ENCODE measurements around the gene HDAC10. TPM values are rescaled to one million over a fixed set of nuclear protein-coding genes. Genes with fewer than 3 reads are reported as not detected.
A peak's percentile ranks its signal among the peaks of the same experiment; 100 is the strongest.

HDAC10 gene
- total RNA-seq, 1 experiment from 2014 or later, result 45.0 TPM

DNA sequence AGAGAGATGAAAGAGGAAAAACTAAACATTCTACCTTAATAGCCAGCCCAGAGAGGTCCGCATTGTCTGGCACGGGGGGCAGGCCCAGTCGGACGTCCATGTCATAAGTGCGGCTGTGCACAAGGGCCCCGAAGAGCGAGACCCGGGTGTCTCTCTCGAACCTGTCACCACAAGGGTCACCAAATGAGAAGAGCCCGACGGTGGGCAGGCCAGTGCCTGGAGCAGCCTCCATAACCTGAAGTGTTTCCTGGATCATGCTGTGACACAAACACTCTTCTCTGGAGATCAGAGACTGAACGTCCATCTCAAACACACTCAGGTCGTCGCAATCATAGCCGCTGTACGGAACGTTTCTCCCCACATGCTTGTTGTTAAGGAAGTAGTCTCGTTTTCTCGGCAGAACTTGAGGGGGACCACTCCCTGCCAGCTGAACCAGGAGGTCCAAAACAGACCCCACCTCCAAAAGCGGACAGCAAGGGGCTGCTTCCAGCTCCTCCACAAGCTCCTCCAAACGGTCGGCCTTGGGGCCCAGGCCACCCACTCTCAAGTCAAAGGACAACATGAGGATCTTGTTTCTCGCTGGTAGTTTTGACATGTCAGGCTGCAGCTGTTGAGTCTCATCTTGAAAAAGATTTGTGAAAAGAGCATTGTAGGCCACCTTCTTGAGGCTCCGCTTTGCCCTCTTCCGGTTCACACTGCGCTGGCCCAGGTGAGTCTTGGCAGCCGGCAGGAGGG, 7.2 kb downstream of the HDAC10 start:
- Histone ChIP-seq H3K27me3 (ENCODE audit: insufficient read depth, low read length) (no peaks in the 10 kb centered on the region), H2AK5ac (ENCODE audit: insufficient read length, low read length) (no peak overlapping the region), H4K5ac (ENCODE audit: insufficient read length, low read depth, low read length) (no peak overlapping the region), H3T11ph (ENCODE audit: low read length) (no peak overlapping the region), H3K9ac (ENCODE audit: extremely low read depth, insufficient read length, low read length) (peak overlapping the region; percentile 56), H3K27ac (ENCODE audit: insufficient read length, low read depth, low read length) (no peak overlapping the region), H2AFZ (ENCODE audit: low read length) (no peak overlapping the region), H4K20me1 (ENCODE audit: control insufficient read depth, insufficient read depth, insufficient read length) (no peaks in the 10 kb centered on the region), H3K4me1 (ENCODE audit: insufficient read depth, low read length) (no peaks in the 10 kb centered on the region; the same call in 1 of the 2 replicates), H2BK12ac (ENCODE audit: insufficient read length, low read depth, low read length) (no peak overlapping the region), H3K79me1 (ENCODE audit: insufficient read depth, low read depth, low read length, poor library complexity, severe bottlenecking) (no peaks in the 10 kb centered on the region), H3K18ac (ENCODE audit: insufficient read length, low read depth, low read length) (no peak overlapping the region), H3K9me3 (ENCODE audit: control insufficient read depth, low read depth, low read length) (no peaks in the 10 kb centered on the region), H3K4me2 (ENCODE audit: insufficient read depth, insufficient read length, low read length) (peak overlapping the region; percentile 92), H2BK15ac (ENCODE audit: low read depth, low read length) (no peak overlapping the region), H4K8ac (replicated peaks; ENCODE audit: insufficient read length, low read depth, low read length) (no peak overlapping the region), H2BK5ac (ENCODE audit: insufficient read length, low read length) (no peak overlapping the region), H2BK20ac (ENCODE audit: low read depth, low read length, poor library complexity, severe bottlenecking) (no peak overlapping the region), H3K23me2 (ENCODE audit: insufficient read length, low read depth, low read length, poor library complexity, severe bottlenecking) (peaks cover 20% of the 10 kb centered on the region), H3K79me2 (ENCODE audit: insufficient read depth, low read length) (peaks cover 6% of the 10 kb centered on the region; the same call in 1 of the 2 replicates), H3K56ac (ENCODE audit: insufficient read length, low read depth, low read length) (no peak overlapping the region), H3K23ac (ENCODE audit: insufficient read length, low read depth, low read length) (no peak overlapping the region), H4K91ac (ENCODE audit: insufficient read length, low read depth, low read length) (no peak overlapping the region), H3K14ac (ENCODE audit: insufficient read depth, low read length) (no peak overlapping the region), H2BK120ac (ENCODE audit: low read depth, low read length, poor library complexity, severe bottlenecking) (no peak overlapping the region), H3K4ac (ENCODE audit: low read depth, low read length) (no peak overlapping the region)
- WGBS (ENCODE audit: extremely low coverage, insufficient read length, low lambda C conversion rate), result no CpG with 5 or more reads among the region's 27 CpGs
- no peak for DNase-seq
- H3K4me3 Mint-ChIP-seq, result peak overlapping the region; percentile 96 to 98
- peaks cover 22 to 35% of the 10 kb centered on the region in 2 experiments for H3K4me1 Mint-ChIP-seq
- H3K36me3 Mint-ChIP-seq (ENCODE audit: insufficient read depth in 1 of 3, low read depth in 3 of 3), result peaks cover 2 to 25% (median 14%) of the 10 kb centered on the region in 3 experiments; a peak in 6 of 7 replicates
- no peaks in the 10 kb centered on the region for H3K9me3 Mint-ChIP-seq
- TF ChIP-seq, protein P1, sequence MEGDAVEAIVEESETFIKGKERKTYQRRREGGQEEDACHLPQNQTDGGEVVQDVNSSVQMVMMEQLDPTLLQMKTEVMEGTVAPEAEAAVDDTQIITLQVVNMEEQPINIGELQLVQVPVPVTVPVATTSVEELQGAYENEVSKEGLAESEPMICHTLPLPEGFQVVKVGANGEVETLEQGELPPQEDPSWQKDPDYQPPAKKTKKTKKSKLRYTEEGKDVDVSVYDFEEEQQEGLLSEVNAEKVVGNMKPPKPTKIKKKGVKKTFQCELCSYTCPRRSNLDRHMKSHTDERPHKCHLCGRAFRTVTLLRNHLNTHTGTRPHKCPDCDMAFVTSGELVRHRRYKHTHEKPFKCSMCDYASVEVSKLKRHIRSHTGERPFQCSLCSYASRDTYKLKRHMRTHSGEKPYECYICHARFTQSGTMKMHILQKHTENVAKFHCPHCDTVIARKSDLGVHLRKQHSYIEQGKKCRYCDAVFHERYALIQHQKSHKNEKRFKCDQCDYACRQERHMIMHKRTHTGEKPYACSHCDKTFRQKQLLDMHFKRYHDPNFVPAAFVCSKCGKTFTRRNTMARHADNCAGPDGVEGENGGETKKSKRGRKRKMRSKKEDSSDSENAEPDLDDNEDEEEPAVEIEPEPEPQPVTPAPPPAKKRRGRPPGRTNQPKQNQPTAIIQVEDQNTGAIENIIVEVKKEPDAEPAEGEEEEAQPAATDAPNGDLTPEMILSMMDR (conservative IDR thresholded peaks at IDR 0.05), result no peak
- H3K27ac Mint-ChIP-seq, result peak overlapping the region in 1 of 3 experiments; percentile 95; a peak in 1 of 7 replicates
- no peaks in the 10 kb centered on the region; the same call in 1 of the 2 replicates for H3K27me3 Mint-ChIP-seq (ENCODE audit: low read depth)

All from H9 (cell line).